Measurements from ENCODE around the gene GRAMD2A. TPM values are rescaled to one million over a fixed set of nuclear protein-coding genes. Genes with fewer than 3 reads are reported as not detected.

The GRAMD2A gene
- total RNA-seq, 1 experiment from 2014 or later: 1.3 TPM

GRCh38 chr15:72127724-72128322, 69.8 kb downstream of the GRAMD2A start:
- Histone ChIP-seq H3K4ac (ENCODE audit: low read depth, low read length) (no peak overlapping the region), H3K9me3 (ENCODE audit: control insufficient read depth, low read depth, low read length) (no peaks in the 10 kb centered on the region), H2BK120ac (ENCODE audit: low read depth, low read length, poor library complexity, severe bottlenecking) (no peak overlapping the region), H3K4me2 (ENCODE audit: insufficient read depth, insufficient read length, low read length) (no peak overlapping the region), H4K91ac (ENCODE audit: insufficient read length, low read depth, low read length) (no peak overlapping the region), H4K5ac (ENCODE audit: insufficient read length, low read depth, low read length) (no peak overlapping the region), H2BK20ac (ENCODE audit: low read depth, low read length, poor library complexity, severe bottlenecking) (no peak overlapping the region), H2BK15ac (ENCODE audit: low read depth, low read length) (no peak overlapping the region), H3T11ph (ENCODE audit: low read length) (no peak overlapping the region), H3K9ac (ENCODE audit: extremely low read depth, insufficient read length, low read length) (no peak overlapping the region), H3K4me1 (ENCODE audit: insufficient read depth, low read length) (no peaks in the 10 kb centered on the region), H3K79me1 (ENCODE audit: insufficient read depth, low read depth, low read length, poor library complexity, severe bottlenecking) (no peaks in the 10 kb centered on the region), H3K23ac (ENCODE audit: insufficient read length, low read depth, low read length) (no peak overlapping the region), H3K27me3 (ENCODE audit: insufficient read depth, low read length) (no peaks in the 10 kb centered on the region), H2BK12ac (ENCODE audit: insufficient read length, low read depth, low read length) (no peak overlapping the region), H2BK5ac (ENCODE audit: insufficient read length, low read length) (no peak overlapping the region), H2AK5ac (ENCODE audit: insufficient read length, low read length) (no peak overlapping the region), H3K18ac (ENCODE audit: insufficient read length, low read depth, low read length) (no peak overlapping the region), H4K8ac (replicated peaks; ENCODE audit: insufficient read length, low read depth, low read length) (no peak overlapping the region), H2AFZ (ENCODE audit: low read length) (no peak overlapping the region), H4K20me1 (ENCODE audit: control insufficient read depth, insufficient read depth, insufficient read length) (no peaks in the 10 kb centered on the region), H3K56ac (ENCODE audit: insufficient read length, low read depth, low read length) (no peak overlapping the region), H3K23me2 (ENCODE audit: insufficient read length, low read depth, low read length, poor library complexity, severe bottlenecking) (no peaks in the 10 kb centered on the region), H3K79me2 (ENCODE audit: insufficient read depth, low read length) (no peaks in the 10 kb centered on the region), H3K27ac (ENCODE audit: insufficient read length, low read depth, low read length) (no peak overlapping the region), H3K14ac (ENCODE audit: insufficient read depth, low read length) (no peak overlapping the region)
- H3K4me3 Mint-ChIP-seq: no peak overlapping the region
- H3K4me1 Mint-ChIP-seq: no peaks in the 10 kb centered on the region
- no peaks in the 10 kb centered on the region for H3K9me3 Mint-ChIP-seq
- no peak for TF ChIP-seq CTCF (conservative IDR thresholded peaks at IDR 0.05)
- H3K27me3 Mint-ChIP-seq (ENCODE audit: low read depth): no peaks in the 10 kb centered on the region
- H3K36me3 Mint-ChIP-seq (ENCODE audit: insufficient read depth in 1 of 3, low read depth in 3 of 3): no peaks in the 10 kb centered on the region
- no peak for DNase-seq
- H3K27ac Mint-ChIP-seq: no peak overlapping the region
- no CpG with 5 or more reads among the region's 2 CpGs for WGBS (ENCODE audit: extremely low coverage, insufficient read length, low lambda C conversion rate)
